HEK293 (cell line): ENCODE data around the gene UFD1.

Source experiments
- CTCF ChIP-seq: fragments of 450-650 bp; formaldehyde crosslinking; IDR thresholded peaks from 2 replicates; pipeline ENCODE4 v1.5.1; 2016; ENCODE audit warnings: missing biosample characterization, missing genetic modification characterization
- PRDM2 ChIP-seq: fragments of 450-650 bp; formaldehyde crosslinking; IDR thresholded peaks from 2 replicates; pipeline ENCODE4 v1.5.1; 2016; ENCODE audit warnings: missing biosample characterization, missing genetic modification characterization, borderline replicate concordance
- PRDM6 ChIP-seq: fragments of 450-650 bp; formaldehyde crosslinking; IDR thresholded peaks from 2 replicates; pipeline ENCODE4 v1.5.1; 2017; ENCODE audit warnings: missing biosample characterization, missing genetic modification characterization
- REST ChIP-seq: fragments of 450-650 bp; formaldehyde crosslinking; IDR thresholded peaks from 2 replicates; pipeline ENCODE4 v1.5.1; 2016; ENCODE audit warnings: missing biosample characterization, missing genetic modification characterization
- ZNF184 ChIP-seq: fragments of 450-650 bp; IDR thresholded peaks from 2 replicates; pipeline ENCODE4 v1.5.1; 2018; ENCODE audit warnings: missing biosample characterization, mild to moderate bottlenecking, missing genetic modification characterization
- ZNF335 ChIP-seq: fragments of 450-650 bp; formaldehyde crosslinking; conservative IDR thresholded peaks from 2 replicates; pipeline ENCODE4 v1.5.1; 2016; ENCODE audit warnings: missing biosample characterization, missing genetic modification characterization
- ZNF555 ChIP-seq: fragments of 450-650 bp; formaldehyde crosslinking; conservative IDR thresholded peaks from 2 replicates; pipeline ENCODE4 v1.5.1; 2017; ENCODE audit warnings: missing biosample characterization, mild to moderate bottlenecking, missing genetic modification characterization, inconsistent platforms
- ZNF560 ChIP-seq: fragments of 450-650 bp; formaldehyde crosslinking; IDR thresholded peaks from 2 replicates; pipeline ENCODE4 v1.5.1; 2017; ENCODE audit warnings: missing biosample characterization, missing genetic modification characterization, borderline replicate concordance
- ZSCAN5A ChIP-seq: fragments of 450-650 bp; formaldehyde crosslinking; IDR thresholded peaks from 2 replicates; pipeline ENCODE4 v1.5.1; 2016; ENCODE audit warnings: missing biosample characterization, missing genetic modification characterization

- no peak for TF ChIP-seq CTCF (tag by site-specific recombination)
- TF ChIP-seq ZNF560 (tag by site-specific recombination), result no peak
- no peak for TF ChIP-seq PRDM2 (tag by site-specific recombination)
- no peak for TF ChIP-seq PRDM6
- no peak for TF ChIP-seq ZSCAN5A (tag by site-specific recombination)
- no peak for TF ChIP-seq ZNF184
- TF ChIP-seq ZNF555 (tag by site-specific recombination), result no peak
- no peak for TF ChIP-seq ZNF335
- TF ChIP-seq REST (tag by site-specific recombination), result no peak
These were observed 72.1 kb downstream of the UFD1 start for GRCh38 chr22:19406846-19407245.
